ENCODE results near the gene TIMP2. TPM values are rescaled to one million over a fixed set of nuclear protein-coding genes. Genes with fewer than 3 reads are reported as not detected.

The TIMP2 gene
- total RNA-seq, 2 experiments from 2014 or later: 5.0 to 6.0 TPM

- DNase-seq (no peak), ATAC-seq (ENCODE audit: low read depth) (no peak)
- POLR2A ChIA-PET: no interaction called here
- Mint-ChIP-seq H3K4me1 (peaks cover 8% of the 10 kb centered on the region), H3K4me3 (no peak overlapping the region), H3K9me3 (no peaks in the 10 kb centered on the region), H3K27ac (no peak overlapping the region), H3K27me3 (no peaks in the 10 kb centered on the region), H3K36me3 (peaks cover 41% of the 10 kb centered on the region)
Measured at GRCh38 chr17:78826836-78827509, 98.2 kb downstream of the TIMP2 start.

DNA sequence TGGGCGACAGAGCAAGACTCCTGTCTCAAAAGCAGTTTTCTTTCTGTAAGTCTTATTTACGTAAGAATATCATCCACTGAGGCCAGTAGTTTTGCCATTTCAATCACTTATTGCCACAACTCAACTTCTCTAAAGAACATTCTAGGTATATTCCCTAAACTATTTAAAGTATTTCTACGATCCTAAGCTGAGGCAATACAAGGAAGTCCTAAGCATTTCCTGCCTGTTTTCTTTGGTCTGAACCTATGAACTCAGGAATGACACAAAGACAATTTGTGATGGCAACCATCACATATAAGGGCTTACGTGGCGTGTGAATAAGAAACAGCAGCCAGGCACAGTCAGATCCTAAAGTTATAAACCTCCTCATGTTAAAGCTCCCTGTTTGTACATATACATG lies 98.8 kb downstream of the TIMP2 start:
- H3K4me1 Mint-ChIP-seq: peaks cover 8% of the 10 kb centered on the region
- H3K27ac Mint-ChIP-seq: no peak overlapping the region
- no peak for ATAC-seq (ENCODE audit: low read depth)
- H3K9me3 Mint-ChIP-seq: no peaks in the 10 kb centered on the region
- H3K36me3 Mint-ChIP-seq: peaks cover 41% of the 10 kb centered on the region
- no peak for DNase-seq
- H3K27me3 Mint-ChIP-seq: no peaks in the 10 kb centered on the region
- POLR2A ChIA-PET: no interaction called here
- H3K4me3 Mint-ChIP-seq: no peak overlapping the region

DNA sequence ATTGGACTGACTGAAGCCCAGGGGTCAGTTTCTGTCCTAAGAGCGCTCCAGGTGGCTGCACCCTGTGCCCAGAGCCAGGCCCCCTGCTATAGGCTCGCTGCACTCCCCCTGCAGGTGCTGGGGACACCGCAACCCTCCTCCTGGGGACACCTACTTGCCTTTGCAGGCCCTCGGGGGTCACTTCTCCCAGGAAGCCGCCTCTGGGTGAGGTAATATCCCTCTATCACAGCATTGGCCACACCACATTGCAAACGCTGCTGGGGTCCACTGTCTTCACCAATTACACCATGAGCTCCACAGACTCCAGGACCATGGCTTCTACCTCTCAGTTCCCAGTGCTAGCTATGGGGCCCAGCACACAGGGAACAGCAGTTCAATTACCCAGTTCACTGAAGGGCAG lies 99.5 kb downstream of the TIMP2 start:
- Mint-ChIP-seq H3K27ac (peak overlapping the region; percentile 4), H3K27me3 (no peaks in the 10 kb centered on the region), H3K9me3 (no peaks in the 10 kb centered on the region), H3K4me1 (peaks cover 10% of the 10 kb centered on the region), H3K4me3 (no peak overlapping the region), H3K36me3 (peaks cover 45% of the 10 kb centered on the region)
- POLR2A ChIA-PET: no interaction called here
- ATAC-seq (ENCODE audit: low read depth): no peak
- DNase-seq: no peak

DNA sequence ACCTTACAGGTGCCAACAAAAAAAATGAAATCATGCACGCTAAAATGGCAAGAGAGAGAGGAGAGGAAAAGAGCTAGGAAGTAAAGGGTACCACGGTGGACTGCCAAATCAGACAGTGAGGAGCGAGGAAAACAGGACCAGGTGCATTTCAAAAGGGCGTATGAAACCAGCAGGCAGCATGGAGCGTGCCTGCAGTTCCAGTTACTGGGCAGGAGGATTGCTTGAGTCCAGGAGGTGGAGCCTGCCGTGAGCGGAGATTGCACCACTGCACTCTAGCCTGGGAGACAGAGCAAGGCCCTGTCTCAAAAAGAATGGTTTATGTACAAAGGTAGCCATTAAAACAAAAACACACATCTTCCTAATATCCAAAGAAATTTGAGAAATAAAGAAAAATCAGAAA lies 100.9 kb downstream of the TIMP2 start:
- Mint-ChIP-seq H3K4me3 (no peak overlapping the region), H3K9me3 (no peaks in the 10 kb centered on the region), H3K27ac (peak overlapping the region; percentile 2), H3K36me3 (peaks cover 43% of the 10 kb centered on the region), H3K4me1 (peaks cover 19% of the 10 kb centered on the region), H3K27me3 (no peaks in the 10 kb centered on the region)
- POLR2A ChIA-PET: no interaction called here
- ATAC-seq (ENCODE audit: low read depth) (no peak), DNase-seq (no peak)

DNA sequence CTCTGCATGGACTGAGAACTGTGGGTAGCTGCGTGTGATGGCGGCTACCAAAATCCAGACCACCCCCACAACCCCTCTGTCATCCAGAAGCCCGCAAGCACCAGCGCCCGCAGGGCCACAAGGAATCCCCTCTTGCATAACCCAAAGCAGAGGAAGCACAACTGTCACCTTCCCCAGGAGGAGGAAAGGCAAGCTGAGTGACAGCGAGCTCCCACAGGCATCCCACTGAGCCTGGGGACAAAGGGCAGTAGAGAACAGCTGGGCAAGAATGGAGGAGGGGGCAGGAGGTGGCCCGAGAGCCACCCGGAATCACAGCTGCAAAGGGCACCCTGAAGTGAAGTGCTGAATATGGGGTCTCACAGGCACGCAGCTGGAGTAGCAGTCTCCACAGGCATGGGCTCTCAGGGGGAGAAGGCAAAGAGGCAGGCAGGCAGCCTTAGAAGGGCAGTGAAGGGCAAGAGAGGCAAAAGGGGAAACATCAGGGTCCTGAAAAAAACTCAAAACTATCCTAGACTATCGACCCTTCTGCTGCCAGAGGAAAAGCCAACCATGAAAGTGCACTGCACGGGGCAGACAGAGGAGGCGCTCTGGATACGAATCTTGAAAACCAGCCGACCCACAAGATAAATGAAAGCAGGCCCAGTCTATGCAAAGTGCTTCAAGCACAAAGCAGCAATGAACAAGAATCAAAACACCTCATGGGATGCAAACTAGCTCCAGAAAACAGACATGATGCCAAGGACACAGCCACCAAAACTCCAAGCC lies 101.7 kb downstream of the TIMP2 start:
- no peak for ATAC-seq (ENCODE audit: low read depth)
- H3K27ac Mint-ChIP-seq: peak overlapping the region; percentile 31
- POLR2A ChIA-PET: interaction anchor here (0.5 to 1.3 kb wide), 2 partner anchors 18 to 72 kb away, joined by 3 to 4 read pairs; no protein-coding TSS in a partner anchor
- peaks cover 27% of the 10 kb centered on the region for H3K4me1 Mint-ChIP-seq
- H3K36me3 Mint-ChIP-seq: peaks cover 49% of the 10 kb centered on the region
- no peak overlapping the region for H3K4me3 Mint-ChIP-seq
- H3K9me3 Mint-ChIP-seq: no peaks in the 10 kb centered on the region
- no peaks in the 10 kb centered on the region for H3K27me3 Mint-ChIP-seq
- no peak for DNase-seq

GRCh38 chr17:78822552-78822951 lies 102.6 kb downstream of the TIMP2 start:
- POLR2A ChIA-PET: interaction anchor here (0.6 to 1.3 kb wide), 3 partner anchors 9 to 19 kb away, joined by 3 to 4 read pairs (median 3); no protein-coding TSS in a partner anchor
- peak overlapping the region; percentile 31 for H3K27ac Mint-ChIP-seq
- ATAC-seq (ENCODE audit: low read depth) (no peak), DNase-seq (no peak)
- H3K36me3 Mint-ChIP-seq: peaks cover 42% of the 10 kb centered on the region
- no peaks in the 10 kb centered on the region for H3K9me3 Mint-ChIP-seq
- no peak overlapping the region for H3K4me3 Mint-ChIP-seq
- H3K4me1 Mint-ChIP-seq: peaks cover 28% of the 10 kb centered on the region
- H3K27me3 Mint-ChIP-seq: no peaks in the 10 kb centered on the region

DNA sequence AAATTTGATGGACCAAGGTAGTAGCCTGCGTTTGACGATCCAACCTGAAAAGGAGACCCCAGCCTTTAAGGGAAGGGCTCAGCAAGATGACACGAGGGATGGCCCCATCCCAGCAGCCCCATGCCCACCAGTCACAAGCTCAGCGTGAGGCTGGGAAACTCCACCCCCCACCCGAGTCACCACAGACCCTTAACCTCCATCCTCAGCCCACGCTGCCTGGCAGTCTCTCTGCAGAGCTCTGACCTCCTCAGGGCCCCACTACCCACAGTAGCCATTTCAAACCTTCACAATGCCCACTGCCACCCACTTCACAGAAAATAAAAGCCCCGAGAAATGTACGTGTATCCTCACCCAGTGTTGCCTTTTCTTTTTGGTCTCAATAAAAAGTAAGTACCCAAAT lies 103.2 kb downstream of the TIMP2 start:
- Mint-ChIP-seq H3K4me1 (peaks cover 34% of the 10 kb centered on the region), H3K4me3 (no peak overlapping the region), H3K36me3 (peaks cover 42% of the 10 kb centered on the region), H3K27me3 (no peaks in the 10 kb centered on the region), H3K9me3 (no peaks in the 10 kb centered on the region), H3K27ac (peak overlapping the region; percentile 15)
- DNase-seq: no peak
- no peak for ATAC-seq (ENCODE audit: low read depth)
- POLR2A ChIA-PET: interaction anchor here (0.6 to 0.7 kb wide), 2 partner anchors 9 to 12 kb away, joined by 3 read pairs; no protein-coding TSS in a partner anchor

DNA sequence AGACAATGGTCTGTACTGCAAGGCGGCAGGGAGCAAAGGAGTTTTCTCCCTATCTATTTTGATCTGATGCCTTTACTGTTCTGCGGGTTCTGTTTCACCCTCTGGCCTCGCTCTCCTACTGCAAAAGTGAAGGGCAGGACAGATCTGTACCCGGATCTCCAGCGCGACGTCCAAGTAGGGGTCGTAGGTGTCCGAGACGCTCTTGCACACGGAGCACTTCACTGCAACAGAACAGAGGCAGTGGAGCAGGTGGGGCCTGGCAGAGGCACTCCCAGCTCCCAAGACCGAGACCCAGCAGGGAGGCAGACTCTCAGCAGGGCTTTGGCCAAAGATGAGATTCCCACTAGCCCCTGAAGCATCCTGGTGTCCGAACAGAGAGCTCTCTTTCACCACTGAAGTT lies 104.3 kb downstream of the TIMP2 start:
- Mint-ChIP-seq H3K36me3 (peaks cover 42% of the 10 kb centered on the region), H3K4me1 (peaks cover 38% of the 10 kb centered on the region), H3K9me3 (no peaks in the 10 kb centered on the region), H3K27me3 (no peaks in the 10 kb centered on the region), H3K27ac (peak overlapping the region; percentile 30), H3K4me3 (no peak overlapping the region)
- no peak for DNase-seq
- ATAC-seq (ENCODE audit: low read depth): no peak
- POLR2A ChIA-PET: interaction anchor here (0.6 to 1.0 kb wide), 2 partner anchors 11 to 40 kb away, joined by 3 read pairs; no protein-coding TSS in a partner anchor

DNA sequence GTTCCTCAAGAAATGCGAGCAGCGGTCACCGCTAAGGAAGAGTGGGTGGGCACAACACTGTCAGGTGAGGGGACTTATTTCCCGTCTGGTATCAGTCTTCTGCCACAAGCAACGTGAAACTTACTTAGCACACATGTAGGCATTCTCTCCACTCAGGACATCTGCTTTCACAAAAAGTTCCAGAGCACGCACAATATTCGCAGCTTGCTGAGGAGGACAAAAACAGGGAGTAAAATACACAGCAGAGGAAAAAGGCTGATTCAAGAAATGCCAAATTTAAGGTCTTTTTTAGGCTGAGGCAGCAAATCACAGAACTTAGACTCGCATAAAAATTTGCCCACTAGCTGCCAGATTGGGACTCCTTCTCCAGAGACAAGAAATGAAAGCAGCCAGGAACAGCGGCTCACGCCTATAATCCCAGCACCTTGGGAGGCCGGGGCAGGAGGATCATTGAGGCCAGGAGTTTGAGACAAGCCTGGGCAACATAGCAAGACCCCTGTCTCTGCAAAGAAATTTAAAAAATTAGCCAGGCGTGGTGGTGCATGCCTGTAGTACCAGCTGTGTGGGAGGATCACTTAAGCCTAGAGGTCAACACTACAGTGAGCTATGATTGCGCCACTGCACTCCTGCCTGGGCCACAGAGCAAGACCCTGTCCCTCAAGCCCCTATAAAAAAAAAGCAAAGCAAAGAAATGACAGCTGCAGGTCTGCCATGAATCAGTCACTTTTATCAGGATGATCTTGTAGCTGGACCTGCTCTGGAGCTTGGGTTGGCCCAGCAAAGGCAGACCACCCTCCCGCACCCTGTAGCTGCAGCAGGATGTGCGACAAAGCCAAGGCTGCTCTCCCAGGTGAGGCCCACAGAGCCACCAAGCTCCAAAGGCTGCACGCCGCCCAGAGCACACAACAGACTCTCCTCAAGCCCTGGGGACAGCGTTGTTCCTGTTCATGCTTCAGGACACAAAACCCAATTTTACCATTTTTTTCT lies 105.1 kb downstream of the TIMP2 start:
- peaks cover 34% of the 10 kb centered on the region for H3K4me1 Mint-ChIP-seq
- H3K9me3 Mint-ChIP-seq: no peaks in the 10 kb centered on the region
- peaks cover 39% of the 10 kb centered on the region for H3K36me3 Mint-ChIP-seq
- H3K27ac Mint-ChIP-seq: peak overlapping the region; percentile 92
- no peak for DNase-seq
- H3K4me3 Mint-ChIP-seq: peak overlapping the region; percentile 78
- no peak for ATAC-seq (ENCODE audit: low read depth)
- POLR2A ChIA-PET: interaction anchor here (0.6 to 2.8 kb wide), 7 partner anchors 11 to 43 kb away, joined by 3 to 16 read pairs (median 3); partner anchors contain the start of gene USP36
- no peaks in the 10 kb centered on the region for H3K27me3 Mint-ChIP-seq

DNA sequence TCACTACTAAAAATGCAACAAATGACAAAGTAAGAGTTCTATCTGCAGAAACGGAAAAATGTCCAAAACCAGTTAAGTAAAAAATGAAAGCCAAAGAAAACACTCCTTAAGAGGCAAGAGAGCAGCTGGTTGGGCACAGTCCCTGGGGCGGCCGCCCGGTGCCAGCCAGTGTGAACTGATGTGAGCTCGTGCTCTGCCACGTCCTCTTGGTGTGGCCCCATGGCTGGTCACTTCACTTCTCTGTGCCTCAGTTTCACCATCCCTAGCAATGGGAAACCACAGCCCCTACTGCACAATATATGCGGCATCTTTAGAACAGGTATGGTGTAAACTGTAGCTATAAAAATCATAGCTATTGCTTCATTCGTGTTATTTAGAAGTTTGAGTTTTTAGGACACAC lies 105.8 kb downstream of the TIMP2 start:
- peaks cover 31% of the 10 kb centered on the region for H3K4me1 Mint-ChIP-seq
- ATAC-seq (ENCODE audit: low read depth): no peak
- H3K27ac Mint-ChIP-seq: peak overlapping the region; percentile 92
- peak overlapping the region; percentile 78 for H3K4me3 Mint-ChIP-seq
- H3K36me3 Mint-ChIP-seq: peaks cover 36% of the 10 kb centered on the region
- DNase-seq: no peak
- POLR2A ChIA-PET: interaction anchor here (0.7 to 2.8 kb wide), 7 partner anchors 16 to 44 kb away, joined by 3 to 16 read pairs (median 4); partner anchors contain the start of gene USP36
- H3K27me3 Mint-ChIP-seq: no peaks in the 10 kb centered on the region
- no peaks in the 10 kb centered on the region for H3K9me3 Mint-ChIP-seq

DNA sequence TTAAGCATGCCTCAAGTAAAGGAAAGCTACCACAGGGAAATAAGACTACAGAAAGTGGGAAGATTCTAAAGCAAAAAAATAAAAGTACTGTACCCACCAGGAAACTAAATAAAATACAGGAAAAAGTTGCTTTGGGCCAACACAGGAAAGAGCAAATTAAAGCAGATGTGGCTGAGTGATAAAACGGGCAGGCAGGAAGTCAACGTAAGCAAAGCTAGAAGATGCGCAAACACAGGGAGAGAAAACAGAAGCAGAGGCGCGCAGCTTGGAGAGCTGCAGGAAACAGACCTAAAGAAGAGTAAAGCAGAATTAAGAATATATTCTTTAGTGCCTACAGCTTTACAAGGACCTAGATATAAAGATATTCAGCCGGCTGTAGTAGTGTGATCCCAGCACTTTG lies 106.3 kb downstream of the TIMP2 start:
- H3K4me1 Mint-ChIP-seq: peaks cover 31% of the 10 kb centered on the region
- H3K27me3 Mint-ChIP-seq: no peaks in the 10 kb centered on the region
- POLR2A ChIA-PET: interaction anchor here (0.7 to 2.8 kb wide), 7 partner anchors 16 to 43 kb away, joined by 3 to 16 read pairs (median 4); partner anchors contain the start of gene USP36
- peak overlapping the region; percentile 92 for H3K27ac Mint-ChIP-seq
- no peak for DNase-seq
- no peaks in the 10 kb centered on the region for H3K9me3 Mint-ChIP-seq
- peak overlapping the region; percentile 78 for H3K4me3 Mint-ChIP-seq
- H3K36me3 Mint-ChIP-seq: peaks cover 32% of the 10 kb centered on the region
- ATAC-seq (ENCODE audit: low read depth): peak; percentile 72

GRCh38 chr17:78818152-78818846 lies 106.9 kb downstream of the TIMP2 start:
- no peaks in the 10 kb centered on the region for H3K27me3 Mint-ChIP-seq
- ATAC-seq (ENCODE audit: low read depth) (no peak), DNase-seq (no peak)
- H3K27ac Mint-ChIP-seq: peak overlapping the region; percentile 92
- no peaks in the 10 kb centered on the region for H3K9me3 Mint-ChIP-seq
- POLR2A ChIA-PET: interaction anchor here (0.9 to 2.8 kb wide), 4 partner anchors 17 to 38 kb away, joined by 3 to 16 read pairs (median 8); partner anchors contain the start of gene USP36
- peaks cover 27% of the 10 kb centered on the region for H3K36me3 Mint-ChIP-seq
- peaks cover 31% of the 10 kb centered on the region for H3K4me1 Mint-ChIP-seq
- H3K4me3 Mint-ChIP-seq: peak overlapping the region; percentile 78
